Retina (tissue), 1 donor: ENCODE results near the gene TRIM5.
"Not testable (repeated sequence)": the region's sequence is repeated elsewhere in the genome, so short reads cannot be mapped to it uniquely, and the experiment has no call there.

Experiments used
- DNase-seq: peaks from one replicate; pipeline ENCODE4 v3.0.0-alpha.2; 2016

The TRIM5 gene

GRCh38 chr11:5686426-5686825 is 1.6 kb upstream of the TRIM5 start:
- no peak for DNase-seq

- DNase-seq: no peak
Observed at GRCh38 chr11:5684036-5684645, 733 bp downstream of the TRIM5 start.

GRCh38 chr11:5683620-5684019 is 1.3 kb downstream of the TRIM5 start:
- DNase-seq: not testable (repeated sequence)

GRCh38 chr11:5682890-5683441 is 1.9 kb downstream of the TRIM5 start:
- not testable (repeated sequence) for DNase-seq

GRCh38 chr11:5679811-5680210 is 5.1 kb downstream of the TRIM5 start:
- no peak for DNase-seq

- DNase-seq: no peak
Observed at GRCh38 chr11:5674391-5674790, 10.5 kb downstream of the TRIM5 start.

GRCh38 chr11:5671831-5672230 is 13.0 kb downstream of the TRIM5 start:
- DNase-seq: no peak

- no peak for DNase-seq
Observed at GRCh38 chr11:5666402-5666793, 18.5 kb downstream of the TRIM5 start.

GRCh38 chr11:5665746-5666401 is 19.0 kb downstream of the TRIM5 start:
- no peak for DNase-seq

GRCh38 chr11:5665051-5665570 is 19.8 kb downstream of the TRIM5 start:
- DNase-seq: no peak

GRCh38 chr11:5663511-5663910 is 21.4 kb downstream of the TRIM5 start:
- DNase-seq: no peak

GRCh38 chr11:5658318-5658717 is 26.6 kb downstream of the TRIM5 start:
- no peak for DNase-seq

GRCh38 chr11:5656956-5657355 is 27.9 kb downstream of the TRIM5 start:
- DNase-seq: not testable (repeated sequence)

GRCh38 chr11:5655474-5655873 is 29.4 kb downstream of the TRIM5 start:
- DNase-seq: no peak

- DNase-seq: no peak
Observed at GRCh38 chr11:5646139-5646538, 38.7 kb downstream of the TRIM5 start.

- DNase-seq: no peak
Observed at GRCh38 chr11:5643585-5643984, 41.3 kb downstream of the TRIM5 start.

GRCh38 chr11:5639953-5640352 is 44.9 kb downstream of the TRIM5 start:
- no peak for DNase-seq

- DNase-seq: no peak
Observed at GRCh38 chr11:5631969-5632635, 52.8 kb downstream of the TRIM5 start.

- no peak for DNase-seq
Observed at GRCh38 chr11:5631417-5631816, 53.5 kb downstream of the TRIM5 start.

GRCh38 chr11:5626196-5626595 is 58.7 kb downstream of the TRIM5 start:
- no peak for DNase-seq

GRCh38 chr11:5625281-5625680 is 59.6 kb downstream of the TRIM5 start:
- DNase-seq: no peak

GRCh38 chr11:5624489-5625279 is 60.2 kb downstream of the TRIM5 start, which contains the start of gene TRIM34:
TRIM34 (plus strand) TSS chr11:5625001; CDS start chr11:5632332, 7,331 bp downstream.
- peak; percentile 27 for DNase-seq

- no peak for DNase-seq
Observed at GRCh38 chr11:5622802-5623201, 62.1 kb downstream of the TRIM5 start.
